ENCODE data around the gene VEZT. TPM values are rescaled to one million over a fixed set of nuclear protein-coding genes. Genes with fewer than 3 reads are reported as not detected.

The VEZT gene
- total and polyA plus RNA-seq, 12 donors, result 17.1 to 92.5 (median 73.5) TPM

GRCh38 chr12:95258803-95259202, 41.2 kb downstream of the VEZT start:
- intact Hi-C loops (cut with DNase I), result loop anchor here in 1 of 10 donors (5.0 kb wide), 1 partner anchor 37 kb away; no protein-coding TSS in a partner anchor
- Histone ChIP-seq H3K27me3 (no peaks in the 10 kb centered on the region), H3K36me3 (peaks cover 0 to 88% (median 31%) of the 10 kb centered on the region in 9 donors), H3K9me3 (no peaks in the 10 kb centered on the region), H3K4me3 (no peak overlapping the region), H3K27ac (no peak overlapping the region), H3K4me1 (peaks cover 0 to 33% (median 19%) of the 10 kb centered on the region in 9 donors)
- TF ChIP-seq CTCF (IDR thresholded peaks at IDR 0.05), result no peak
- no peak for ATAC-seq
- DNase-seq, result no peak
- WGBS, 2 donors, result 60 to 64% methylated on average over 2 of the region's 2 CpGs

- no peak for DNase-seq
- peak in 1 of 8 donors; percentile 18 for ATAC-seq
- intact Hi-C loops (cut with DNase I), result loop anchor here in 1 of 10 donors (5.0 kb wide), 1 partner anchor 37 kb away; no protein-coding TSS in a partner anchor
- Histone ChIP-seq H3K36me3 (peaks cover 0 to 88% (median 34%) of the 10 kb centered on the region in 9 donors), H3K9me3 (no peaks in the 10 kb centered on the region), H3K27ac (no peak overlapping the region), H3K27me3 (no peaks in the 10 kb centered on the region), H3K4me1 (peaks cover 0 to 33% (median 19%) of the 10 kb centered on the region in 9 donors), H3K4me3 (no peak overlapping the region)
- no peak for TF ChIP-seq CTCF (IDR thresholded peaks at IDR 0.05)
- WGBS, 2 donors, result 80 to 82% methylated on average over 1 of the region's 1 CpG
Measured at GRCh38 chr12:95259368-95259767, 41.8 kb downstream of the VEZT start.

DNA sequence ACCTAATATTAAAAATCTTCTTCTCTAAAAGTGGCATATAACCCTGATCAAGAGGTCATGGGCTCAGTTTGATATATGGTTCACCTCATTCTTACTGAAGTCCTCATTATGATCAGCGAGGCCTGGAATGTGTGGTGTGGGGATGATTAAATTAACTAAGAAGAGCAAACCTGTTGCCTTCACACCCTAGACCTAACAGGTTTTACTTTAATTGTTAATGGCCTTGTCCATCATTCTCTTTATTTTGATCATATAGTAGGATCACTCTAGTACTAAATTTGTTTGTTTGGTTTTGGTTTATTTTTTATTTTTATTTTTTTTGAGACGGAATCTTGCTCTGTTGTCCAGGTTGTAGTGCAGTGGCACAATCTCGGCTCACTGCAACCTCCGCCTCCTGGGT, 43.5 kb downstream of the VEZT start:
- 97 to 99% methylated on average over 4 of the region's 4 CpGs for WGBS, 2 donors
- ATAC-seq (no peak), DNase-seq (no peak)
- no peak for TF ChIP-seq CTCF (IDR thresholded peaks at IDR 0.05)
- no peaks in the 10 kb centered on the region for H3K9me3 ChIP-seq
- H3K4me1 ChIP-seq, result peaks cover 0 to 42% (median 24%) of the 10 kb centered on the region in 9 donors
- peaks cover 0 to 85% (median 17%) of the 10 kb centered on the region in 9 donors for H3K36me3 ChIP-seq
- no peaks in the 10 kb centered on the region for H3K27me3 ChIP-seq
- no peak overlapping the region for H3K4me3 ChIP-seq
- H3K27ac ChIP-seq, result no peak overlapping the region
- intact Hi-C loops (cut with DNase I), result loop anchor here in 1 of 10 donors (5.0 kb wide), 1 partner anchor 34 kb away; no protein-coding TSS in a partner anchor

- Histone ChIP-seq H3K27me3 (no peaks in the 10 kb centered on the region), H3K4me3 (no peak overlapping the region), H3K27ac (peak overlapping the region in 6 of 10 donors; percentile 16 to 50 (median 26)), H3K4me1 (peaks cover 0 to 48% (median 24%) of the 10 kb centered on the region in 9 donors), H3K9me3 (no peaks in the 10 kb centered on the region), H3K36me3 (peaks cover 0 to 84% (median 23%) of the 10 kb centered on the region in 9 donors)
- peak in 1 of 2 donors; percentile 50 for DNase-seq
- ATAC-seq, result peak; percentile 51 to 91 (median 83)
- TF ChIP-seq CTCF (IDR thresholded peaks at IDR 0.05), result no peak
- WGBS, 2 donors, result 35 to 41% methylated on average over 3 of the region's 3 CpGs
- intact Hi-C loops (cut with DNase I), result loop anchor here in 1 of 10 donors (5.0 kb wide), 1 partner anchor 36 kb away; no protein-coding TSS in a partner anchor
Measured at GRCh38 chr12:95262808-95263207, 45.2 kb downstream of the VEZT start.
